DND-41 (cell line): ENCODE measurements around the gene IQSEC1.

Source experiments
- ATAC-seq: fragments of 200-7000 bp; cut with Tn5 transposase; 3 replicates; pipeline ENCODE4 v1.9.1; 2021; ENCODE audit warnings: low read depth; ENCODE audit not compliant: insufficient read depth
- DNase-seq: peaks from one replicate; pipeline ENCODE4 v3.0.0-alpha.2; 2020
- H2AFZ ChIP-seq: 2 replicates; pipeline ENCODE4 v1.6.0; 2012; ENCODE audit warnings: low read depth, low read length
- H3K27ac ChIP-seq: 2 replicates; pipeline ENCODE4 v1.5.1; 2012; ENCODE audit warnings: low read length, inconsistent platforms
- H3K27me3 ChIP-seq: fragments of 200-600 bp; sonication (generic); 2 replicates; pipeline ENCODE4 v1.6.0; 2012; ENCODE audit warnings: low read length, mild to moderate bottlenecking, inconsistent platforms; ENCODE audit not compliant: insufficient read depth, poor library complexity
- H3K36me3 ChIP-seq: 2 replicates; pipeline ENCODE4 v1.5.1; 2012; ENCODE audit warnings: low read length, inconsistent platforms; ENCODE audit not compliant: insufficient read depth
- H3K4me1 ChIP-seq: 2 replicates; pipeline ENCODE4 v1.5.1; 2012; ENCODE audit warnings: mild to moderate bottlenecking, low read length; ENCODE audit not compliant: insufficient read depth
- H3K4me2 ChIP-seq: 2 replicates; pipeline ENCODE4 v1.6.0; 2012; ENCODE audit warnings: mild to moderate bottlenecking, moderate library complexity, low read length, inconsistent platforms; ENCODE audit not compliant: insufficient read depth
- H3K4me3 ChIP-seq, 2 experiments: fragments of 200-600 bp in 1 of 2; shearing (Covaris generic) in 1 of 2; 2 replicates each; pipeline ENCODE4 v1.5.1; 2012 to 2016; ENCODE audit warnings: inconsistent platforms in 2 of 2, low read length in 2 of 2, mild to moderate bottlenecking in 2 of 2, low read depth in 1 of 2, moderate library complexity in 1 of 2
- H3K79me2 ChIP-seq: 2 replicates; pipeline ENCODE4 v1.6.0; 2012; ENCODE audit warnings: low read length, inconsistent platforms; ENCODE audit not compliant: insufficient read depth
- H3K9ac ChIP-seq: 2 replicates; pipeline ENCODE4 v1.6.0; 2012; ENCODE audit warnings: low read depth, mild to moderate bottlenecking, inconsistent platforms, low read length, moderate library complexity
- H3K9me3 ChIP-seq: 2 replicates; pipeline ENCODE4 v1.5.1; 2012; ENCODE audit warnings: low read length, moderate library complexity, mild to moderate bottlenecking, inconsistent platforms; ENCODE audit not compliant: insufficient read depth, severe bottlenecking
- H4K20me1 ChIP-seq: 2 replicates; pipeline ENCODE4 v1.6.0; 2012; ENCODE audit warnings: low read length; ENCODE audit not compliant: insufficient read depth
- EZH2 ChIP-seq: IDR thresholded peaks from 3 replicates; pipeline ENCODE4 v1.6.1; 2012; ENCODE audit warnings: borderline replicate concordance, low read depth, mild to moderate bottlenecking, moderate library complexity, low read length, inconsistent platforms; ENCODE audit not compliant: severe bottlenecking
- TF ChIP-seq, protein P1 (sequence below): IDR thresholded peaks from 2 replicates; pipeline ENCODE4 v1.5.1; 2012; ENCODE audit warnings: borderline replicate concordance, low read length, moderate library complexity, mild to moderate bottlenecking; ENCODE audit not compliant: poor library complexity, severe bottlenecking; ENCODE audit errors: extremely low read depth

The IQSEC1 gene

DNA sequence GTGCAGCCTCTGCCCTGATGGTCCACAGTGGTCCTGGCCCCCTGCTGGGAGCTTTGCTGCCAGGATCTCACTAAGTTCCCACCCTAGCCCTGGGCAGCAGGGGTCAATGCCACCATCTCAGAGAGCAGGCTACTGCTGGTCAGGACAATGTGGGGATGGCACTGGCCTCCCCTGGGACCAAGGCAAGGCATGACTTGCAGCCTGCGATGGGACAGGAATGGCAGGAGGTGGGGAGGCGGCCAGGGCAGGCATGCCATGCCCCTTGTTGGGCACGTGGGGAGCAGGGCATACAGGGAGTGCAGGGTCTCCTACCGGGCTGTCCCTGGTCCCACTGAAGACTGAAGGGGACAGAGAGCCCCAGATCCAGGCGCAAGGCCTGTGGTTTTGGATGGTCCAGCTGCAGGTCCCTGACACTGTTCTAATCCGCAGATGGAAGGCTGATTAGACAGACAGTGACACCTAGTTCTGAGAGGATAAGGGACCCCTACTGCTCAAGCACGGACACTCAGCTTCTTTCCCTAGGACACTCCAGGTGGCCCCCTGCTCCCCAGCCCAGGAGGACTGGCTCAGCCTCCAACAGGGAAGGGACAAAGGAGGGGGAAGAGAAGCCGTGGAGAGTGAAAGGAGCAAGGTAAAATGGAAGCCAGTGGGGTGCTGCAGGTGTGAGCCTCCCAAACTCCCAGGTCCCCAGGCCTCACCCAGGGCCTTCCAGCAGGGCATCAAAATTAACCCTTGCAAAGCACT lies 162.7 kb downstream of the IQSEC1 start:
- no peak overlapping the region for H3K4me2 ChIP-seq
- no peaks in the 10 kb centered on the region; the same call in 1 of the 2 replicates for H4K20me1 ChIP-seq
- H3K9ac ChIP-seq, result no peak overlapping the region
- peaks cover 71% of the 10 kb centered on the region for H3K36me3 ChIP-seq
- H3K4me3 ChIP-seq, result no peak overlapping the region
- DNase-seq (no peak), ATAC-seq (no peak)
- no peak for TF ChIP-seq EZH2
- TF ChIP-seq, protein P1, sequence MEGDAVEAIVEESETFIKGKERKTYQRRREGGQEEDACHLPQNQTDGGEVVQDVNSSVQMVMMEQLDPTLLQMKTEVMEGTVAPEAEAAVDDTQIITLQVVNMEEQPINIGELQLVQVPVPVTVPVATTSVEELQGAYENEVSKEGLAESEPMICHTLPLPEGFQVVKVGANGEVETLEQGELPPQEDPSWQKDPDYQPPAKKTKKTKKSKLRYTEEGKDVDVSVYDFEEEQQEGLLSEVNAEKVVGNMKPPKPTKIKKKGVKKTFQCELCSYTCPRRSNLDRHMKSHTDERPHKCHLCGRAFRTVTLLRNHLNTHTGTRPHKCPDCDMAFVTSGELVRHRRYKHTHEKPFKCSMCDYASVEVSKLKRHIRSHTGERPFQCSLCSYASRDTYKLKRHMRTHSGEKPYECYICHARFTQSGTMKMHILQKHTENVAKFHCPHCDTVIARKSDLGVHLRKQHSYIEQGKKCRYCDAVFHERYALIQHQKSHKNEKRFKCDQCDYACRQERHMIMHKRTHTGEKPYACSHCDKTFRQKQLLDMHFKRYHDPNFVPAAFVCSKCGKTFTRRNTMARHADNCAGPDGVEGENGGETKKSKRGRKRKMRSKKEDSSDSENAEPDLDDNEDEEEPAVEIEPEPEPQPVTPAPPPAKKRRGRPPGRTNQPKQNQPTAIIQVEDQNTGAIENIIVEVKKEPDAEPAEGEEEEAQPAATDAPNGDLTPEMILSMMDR, result no peak
- H3K27ac ChIP-seq, result no peak overlapping the region
- H3K4me1 ChIP-seq, result no peaks in the 10 kb centered on the region
- H2AFZ ChIP-seq, result no peak overlapping the region
- H3K79me2 ChIP-seq, result no peaks in the 10 kb centered on the region
- H3K9me3 ChIP-seq, result no peaks in the 10 kb centered on the region
- H3K27me3 ChIP-seq, result no peaks in the 10 kb centered on the region

- H3K79me2 ChIP-seq, result no peaks in the 10 kb centered on the region
- H3K36me3 ChIP-seq, result peaks cover 78% of the 10 kb centered on the region
- no peaks in the 10 kb centered on the region for H3K4me1 ChIP-seq
- H3K9me3 ChIP-seq, result no peaks in the 10 kb centered on the region
- no peaks in the 10 kb centered on the region for H3K27me3 ChIP-seq
- no peak for DNase-seq
- TF ChIP-seq EZH2, result no peak
- TF ChIP-seq, protein P1, result no peak
- H2AFZ ChIP-seq, result no peak overlapping the region
- 0 out of 3 replicates have a peak, but pooled peaks have one; percentile 13 for ATAC-seq
- H3K9ac ChIP-seq, result no peak overlapping the region
- H3K4me3 ChIP-seq, result no peak overlapping the region
- H4K20me1 ChIP-seq, result peaks cover 4% of the 10 kb centered on the region; the same call in 1 of the 2 replicates
- no peak overlapping the region for H3K4me2 ChIP-seq
- H3K27ac ChIP-seq, result no peak overlapping the region
Measured at GRCh38 chr3:12909710-12910109, 163.5 kb downstream of the IQSEC1 start.

DNA sequence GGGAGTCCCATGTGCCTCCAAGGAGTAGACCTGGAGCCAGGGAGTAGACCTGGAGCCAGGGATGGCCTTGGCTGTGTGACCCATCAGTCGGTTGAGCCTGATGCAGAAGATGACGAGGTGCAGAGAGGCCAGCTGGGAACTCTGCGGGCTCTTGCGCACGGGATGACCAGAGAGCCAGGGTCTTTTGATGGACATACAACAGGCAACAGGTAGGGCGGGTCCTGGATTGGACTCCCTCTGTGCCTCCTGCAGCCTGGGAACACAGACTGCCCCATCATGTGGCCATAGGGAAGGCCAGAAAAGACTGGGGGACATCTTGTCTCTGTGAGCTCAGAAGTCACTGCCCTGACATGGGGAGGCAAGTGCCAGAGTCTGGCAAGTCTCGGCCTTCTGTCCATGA lies 164.4 kb downstream of the IQSEC1 start:
- Histone ChIP-seq H3K4me2 (no peak overlapping the region), H3K36me3 (peaks cover 76% of the 10 kb centered on the region), H2AFZ (no peak overlapping the region), H3K27me3 (no peaks in the 10 kb centered on the region), H3K9me3 (no peaks in the 10 kb centered on the region), H3K27ac (no peak overlapping the region), H3K4me3 (no peak overlapping the region), H3K79me2 (no peaks in the 10 kb centered on the region), H3K9ac (no peak overlapping the region), H3K4me1 (no peaks in the 10 kb centered on the region), H4K20me1 (peaks cover 4% of the 10 kb centered on the region; the same call in 1 of the 2 replicates)
- ATAC-seq (no peak), DNase-seq (no peak)
- no peak for TF ChIP-seq EZH2
- TF ChIP-seq, protein P1, result no peak
